GM18517 (cell line): Measurements from ENCODE around the gene DOCK2.
"Not testable (repeated sequence)": the region's sequence is repeated elsewhere in the genome, so short reads cannot be mapped to it uniquely, and the experiment has no call there.

Experiments
- ATAC-seq: cut with Tn5 transposase; IDR thresholded peaks from one replicate; pipeline ENCODE4 v1.9.1; 2021; ENCODE audit warnings: mild to moderate bottlenecking, moderate library complexity; ENCODE audit not compliant: unreplicated experiment

The DOCK2 gene

GRCh38 chr5:169636477-169637084, 494 bp upstream of the DOCK2 start:
- ATAC-seq: no peak

GRCh38 chr5:169637549-169638121, 560 bp downstream of the DOCK2 start:
- peak; percentile 56 for ATAC-seq

- no peak for ATAC-seq
Measured at GRCh38 chr5:169641253-169641652, 4.2 kb downstream of the DOCK2 start.

GRCh38 chr5:169646856-169647255, 9.8 kb downstream of the DOCK2 start:
- no peak for ATAC-seq

- ATAC-seq: peak; percentile 42
Measured at GRCh38 chr5:169647566-169647965, 10.5 kb downstream of the DOCK2 start.

- no peak for ATAC-seq
Measured at GRCh38 chr5:169648725-169649310, 11.7 kb downstream of the DOCK2 start.

GRCh38 chr5:169649486-169649885, 12.4 kb downstream of the DOCK2 start:
- ATAC-seq: no peak

GRCh38 chr5:169650701-169651331, 13.7 kb downstream of the DOCK2 start:
- ATAC-seq: peak; percentile 51

- ATAC-seq: no peak
Measured at GRCh38 chr5:169651526-169651925, 14.5 kb downstream of the DOCK2 start.

GRCh38 chr5:169652057-169652456, 15.0 kb downstream of the DOCK2 start:
- ATAC-seq: no peak

GRCh38 chr5:169653091-169653490, 16.0 kb downstream of the DOCK2 start:
- no peak for ATAC-seq

GRCh38 chr5:169655353-169655752, 18.3 kb downstream of the DOCK2 start:
- no peak for ATAC-seq

- peak; percentile 71 for ATAC-seq
Measured at GRCh38 chr5:169656125-169656901, 19.2 kb downstream of the DOCK2 start.

- ATAC-seq: peak; percentile 49
Measured at GRCh38 chr5:169657127-169657526, 20.1 kb downstream of the DOCK2 start.

GRCh38 chr5:169662451-169662850, 25.4 kb downstream of the DOCK2 start:
- not testable (repeated sequence) for ATAC-seq

GRCh38 chr5:169663537-169663936, 26.5 kb downstream of the DOCK2 start:
- ATAC-seq: no peak

GRCh38 chr5:169666365-169666764, 29.3 kb downstream of the DOCK2 start:
- no peak for ATAC-seq

GRCh38 chr5:169667896-169668674, 31.0 kb downstream of the DOCK2 start:
- no peak for ATAC-seq

GRCh38 chr5:169668732-169669131, 31.7 kb downstream of the DOCK2 start:
- no peak for ATAC-seq

- peak; percentile 95 for ATAC-seq
Measured at GRCh38 chr5:169670769-169671525, 33.9 kb downstream of the DOCK2 start.
